ENCODE measurements around the gene PYGB. TPM values are rescaled to one million over a fixed set of nuclear protein-coding genes. Genes with fewer than 3 reads are reported as not detected.

The PYGB gene
- total and polyA plus RNA-seq, 7 donors, result 4.9 to 22.3 (median 9.5) TPM

- Histone ChIP-seq H3K4me1 (peaks cover 8% of the 10 kb centered on the region), H3K27me3 (ENCODE audit: insufficient read depth in 3 of 3, low read length in 2 of 3) (no peaks in the 10 kb centered on the region), H3K9me3 (no peaks in the 10 kb centered on the region), H3K27ac (no peak overlapping the region), H3K4me3 (no peak overlapping the region), H3K36me3 (ENCODE audit: insufficient read depth in 1 of 2, low read depth in 1 of 2) (peaks cover 0 to 7% of the 10 kb centered on the region in 2 donors)
- WGBS, 3 donors, result 91 to 94% (median 94%) methylated on average over 11 of the region's 11 CpGs
- ATAC-seq, result no peak
- TF ChIP-seq, protein P1, sequence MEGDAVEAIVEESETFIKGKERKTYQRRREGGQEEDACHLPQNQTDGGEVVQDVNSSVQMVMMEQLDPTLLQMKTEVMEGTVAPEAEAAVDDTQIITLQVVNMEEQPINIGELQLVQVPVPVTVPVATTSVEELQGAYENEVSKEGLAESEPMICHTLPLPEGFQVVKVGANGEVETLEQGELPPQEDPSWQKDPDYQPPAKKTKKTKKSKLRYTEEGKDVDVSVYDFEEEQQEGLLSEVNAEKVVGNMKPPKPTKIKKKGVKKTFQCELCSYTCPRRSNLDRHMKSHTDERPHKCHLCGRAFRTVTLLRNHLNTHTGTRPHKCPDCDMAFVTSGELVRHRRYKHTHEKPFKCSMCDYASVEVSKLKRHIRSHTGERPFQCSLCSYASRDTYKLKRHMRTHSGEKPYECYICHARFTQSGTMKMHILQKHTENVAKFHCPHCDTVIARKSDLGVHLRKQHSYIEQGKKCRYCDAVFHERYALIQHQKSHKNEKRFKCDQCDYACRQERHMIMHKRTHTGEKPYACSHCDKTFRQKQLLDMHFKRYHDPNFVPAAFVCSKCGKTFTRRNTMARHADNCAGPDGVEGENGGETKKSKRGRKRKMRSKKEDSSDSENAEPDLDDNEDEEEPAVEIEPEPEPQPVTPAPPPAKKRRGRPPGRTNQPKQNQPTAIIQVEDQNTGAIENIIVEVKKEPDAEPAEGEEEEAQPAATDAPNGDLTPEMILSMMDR (IDR thresholded peaks at IDR 0.05), result no peak
- intact Hi-C loops (cut with DNase I), result no loop called here
- no peak for DNase-seq
These were observed 90.5 kb downstream of the PYGB start for GRCh38 chr20:25338112-25339023.

DNA sequence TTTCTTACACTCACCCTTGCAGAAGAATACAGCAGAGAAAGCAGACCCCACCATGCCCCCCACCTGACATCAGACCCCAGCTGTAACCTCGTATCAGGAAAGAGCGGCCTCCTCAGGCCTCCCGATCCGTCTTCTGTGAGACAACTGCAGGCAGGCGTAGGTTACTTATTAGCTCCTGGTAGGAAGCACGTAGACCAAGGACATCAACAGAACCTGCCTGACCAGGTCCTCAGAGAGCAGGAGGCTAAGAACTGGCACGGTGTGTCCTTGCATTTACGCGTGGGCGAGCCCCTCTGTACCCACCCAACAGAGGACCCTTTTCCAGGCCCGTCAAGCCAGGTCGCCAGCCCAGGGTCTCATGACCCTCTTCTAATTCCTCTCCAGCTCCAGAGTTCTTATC is 91.7 kb downstream of the PYGB start:
- no peaks in the 10 kb centered on the region for H3K9me3 ChIP-seq
- intact Hi-C loops (cut with DNase I), result no loop called here
- no peak overlapping the region for H3K4me3 ChIP-seq
- H3K4me1 ChIP-seq, result peaks cover 8% of the 10 kb centered on the region
- H3K36me3 ChIP-seq (ENCODE audit: insufficient read depth in 1 of 2, low read depth in 1 of 2), result peaks cover 0 to 7% of the 10 kb centered on the region in 2 donors
- DNase-seq, result peak in 1 of 2 donors; percentile 16
- H3K27me3 ChIP-seq (ENCODE audit: insufficient read depth in 3 of 3, low read length in 2 of 3), result no peaks in the 10 kb centered on the region
- ATAC-seq, result no peak
- TF ChIP-seq, protein P1 (IDR thresholded peaks at IDR 0.05), result no peak
- H3K27ac ChIP-seq, result no peak overlapping the region
- WGBS, 3 donors, result 94 to 97% (median 96%) methylated on average over 12 of the region's 12 CpGs

DNA sequence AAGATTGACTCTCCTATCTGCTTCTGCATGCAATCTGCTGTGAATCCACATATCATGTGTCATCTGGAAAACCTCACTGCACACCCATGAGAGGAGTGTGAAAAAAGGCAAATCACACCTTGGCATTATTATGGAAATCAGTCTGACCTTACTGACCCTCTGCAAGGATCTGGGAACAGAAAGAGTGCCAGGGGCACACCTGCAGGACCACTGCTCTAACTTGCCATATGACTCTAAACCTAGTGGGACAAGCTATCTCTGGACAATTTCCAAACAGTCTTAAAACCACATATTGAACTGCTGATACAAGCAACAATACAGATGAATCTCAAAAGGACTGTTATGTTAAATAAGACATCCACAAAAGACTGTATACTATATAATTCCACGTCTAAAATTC is 92.5 kb downstream of the PYGB start:
- Histone ChIP-seq H3K9me3 (no peaks in the 10 kb centered on the region), H3K4me1 (peaks cover 8% of the 10 kb centered on the region), H3K27me3 (ENCODE audit: insufficient read depth in 3 of 3, low read length in 2 of 3) (no peaks in the 10 kb centered on the region), H3K27ac (no peak overlapping the region), H3K36me3 (ENCODE audit: insufficient read depth in 1 of 2, low read depth in 1 of 2) (peaks cover 0 to 7% of the 10 kb centered on the region in 2 donors), H3K4me3 (no peak overlapping the region)
- DNase-seq (no peak), ATAC-seq (no peak)
- TF ChIP-seq, protein P1 (IDR thresholded peaks at IDR 0.05), result no peak
- intact Hi-C loops (cut with DNase I), result no loop called here
- 67 to 80% (median 78%) methylated on average over 1 of the region's 1 CpG for WGBS, 3 donors

GRCh38 chr20:25341716-25342680 is 94.1 kb downstream of the PYGB start:
- WGBS, 3 donors, result 82 to 89% (median 86%) methylated on average over 9 of the region's 9 CpGs
- Histone ChIP-seq H3K9me3 (no peaks in the 10 kb centered on the region), H3K27ac (no peak overlapping the region), H3K27me3 (ENCODE audit: insufficient read depth in 3 of 3, low read length in 2 of 3) (no peaks in the 10 kb centered on the region), H3K4me1 (peaks cover 8% of the 10 kb centered on the region), H3K4me3 (no peak overlapping the region), H3K36me3 (ENCODE audit: insufficient read depth in 1 of 2, low read depth in 1 of 2) (peaks cover 0 to 7% of the 10 kb centered on the region in 2 donors)
- TF ChIP-seq, protein P1 (IDR thresholded peaks at IDR 0.05), result no peak
- intact Hi-C loops (cut with DNase I), result no loop called here
- DNase-seq, result no peak
- no peak for ATAC-seq

Data from psoas muscle (tissue), 8 donors.